Fibroblast of skin of left biceps (primary cell): ENCODE measurements around the gene SSTR3.
A peak's percentile ranks its signal among the peaks of the same experiment; 100 is the strongest.
"Not testable (repeated sequence)": the region's sequence is repeated elsewhere in the genome, so short reads cannot be mapped to it uniquely, and the experiment has no call there.

Experiments
- DNase-seq, 2 experiments: peaks; one replicate each; pipeline ENCODE4 v3.0.0-alpha.2; 2013; ENCODE audit warnings: low read depth in 2 of 2

SSTR3 gene

DNA sequence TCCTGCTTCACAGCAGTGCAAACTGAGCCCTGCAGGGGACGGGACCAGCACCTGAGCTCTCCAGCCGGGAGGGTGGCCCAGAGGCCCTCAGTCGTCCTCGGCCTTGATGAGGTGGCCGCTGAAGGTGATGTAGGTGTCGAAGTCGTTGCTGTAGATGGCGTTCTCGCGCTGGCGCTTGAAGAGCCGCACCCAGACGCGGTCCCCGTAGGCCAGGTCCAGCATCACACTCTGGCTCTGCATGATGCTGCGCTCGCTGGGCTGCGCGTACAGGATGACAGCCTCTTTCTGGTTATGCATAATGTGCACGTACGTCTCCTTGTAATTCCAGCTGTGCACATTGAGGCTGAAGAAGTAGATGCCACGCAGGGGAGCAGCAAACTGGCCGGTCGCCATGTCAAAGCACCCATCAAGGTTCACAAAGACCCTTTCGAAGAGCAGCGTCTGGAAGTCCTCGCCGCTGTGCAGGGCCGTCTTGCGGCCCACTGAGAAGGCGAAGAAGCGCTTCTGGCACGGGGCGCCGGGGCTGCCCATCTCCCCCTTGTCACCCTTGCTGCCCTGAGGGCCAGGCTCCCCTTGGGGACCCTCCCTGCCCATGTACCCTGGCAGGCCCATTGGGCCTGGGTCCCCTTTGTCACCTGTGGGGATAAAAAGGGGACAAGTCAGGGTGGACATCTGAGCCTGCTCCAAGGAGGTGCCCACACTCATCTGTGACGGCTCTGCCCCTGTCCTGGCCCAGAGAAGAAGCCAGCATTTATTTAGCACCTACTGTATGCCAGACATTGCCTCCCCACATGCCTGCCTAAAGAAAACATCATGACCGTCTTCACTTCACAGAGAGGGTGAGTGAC, 30.0 kb downstream of the SSTR3 start:
- DNase-seq = no peak

DNA sequence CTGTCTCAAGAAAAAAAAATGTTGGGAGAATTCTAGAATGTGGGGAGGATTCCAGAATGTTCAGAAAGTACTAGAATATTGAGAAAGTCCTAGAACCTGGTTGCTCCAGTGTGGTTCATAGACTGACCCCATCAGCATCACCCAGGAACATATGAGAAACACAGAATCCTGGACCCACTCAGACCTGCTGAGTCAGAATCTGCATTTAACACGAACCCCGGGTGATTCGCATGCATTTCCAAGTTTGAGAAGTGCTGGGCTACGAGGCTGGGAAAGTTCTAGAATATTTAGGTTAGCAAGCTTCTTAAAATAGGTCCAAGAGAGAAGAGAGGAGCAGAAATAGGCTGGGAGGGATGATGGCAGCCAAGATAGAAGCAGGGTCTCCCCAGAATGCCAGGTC, 30.6 kb downstream of the SSTR3 start:
- DNase-seq = no peak

DNA sequence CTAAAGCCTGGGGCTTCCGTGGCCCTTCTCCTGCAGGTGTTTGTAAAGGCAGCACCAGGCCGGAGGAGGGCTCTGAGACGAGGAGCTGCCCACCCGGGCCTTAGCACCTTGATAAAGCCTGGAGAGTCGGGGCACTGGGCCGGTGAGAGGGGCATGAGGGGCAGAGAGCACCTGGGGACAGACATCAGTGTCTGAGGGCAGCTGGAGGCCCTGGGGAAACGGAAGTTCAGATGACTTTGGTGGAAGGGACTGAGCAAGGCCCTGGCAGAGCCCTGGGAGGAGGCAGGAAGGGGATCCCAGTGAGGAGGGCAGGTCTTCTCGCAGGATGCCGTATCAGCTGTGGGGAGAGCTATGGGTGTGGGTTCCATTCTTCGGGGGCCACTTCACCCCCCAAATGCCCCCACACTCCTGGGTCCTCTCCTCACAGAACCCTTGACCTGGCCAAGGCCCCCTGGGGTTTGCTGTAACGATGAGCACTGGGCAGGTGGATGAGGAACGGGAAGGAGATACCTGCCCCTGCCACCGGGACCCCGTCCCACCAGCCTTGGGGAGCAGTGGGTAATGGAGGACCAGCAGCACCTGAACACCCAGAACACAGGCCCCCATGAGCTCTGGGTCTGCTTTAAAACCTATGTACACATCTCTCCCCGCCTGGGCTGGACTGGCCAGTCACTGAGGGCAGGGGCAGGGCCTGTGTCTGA, 31.6 kb downstream of the SSTR3 start:
- DNase-seq = no peak

- DNase-seq = no peak
These were observed 32.5 kb downstream of the SSTR3 start for GRCh38 chr22:37179622-37180420.

DNA sequence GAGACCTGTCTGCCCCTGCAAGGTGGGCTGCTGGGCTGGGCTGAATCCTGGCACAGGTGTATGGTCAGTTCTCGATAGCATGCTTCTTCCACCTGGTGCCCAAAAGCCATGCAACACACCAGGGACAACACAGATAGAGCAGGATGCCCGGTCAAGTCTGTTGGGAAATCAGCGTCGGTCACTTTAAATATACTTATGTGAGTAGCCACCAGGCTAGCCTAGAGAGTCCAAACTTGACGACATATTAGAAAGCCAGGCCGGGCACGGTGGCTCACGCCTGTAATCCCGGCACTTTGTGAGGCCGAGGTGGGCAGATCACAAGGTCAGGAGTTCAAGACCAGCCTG, 33.2 kb downstream of the SSTR3 start:
- no peak for DNase-seq

- DNase-seq = no peak
These were observed 33.7 kb downstream of the SSTR3 start for GRCh38 chr22:37178350-37179125.

GRCh38 chr22:37177755-37178154, 34.5 kb downstream of the SSTR3 start:
- no peak for DNase-seq

GRCh38 chr22:37177221-37177620, 35.1 kb downstream of the SSTR3 start:
- no peak for DNase-seq

DNA sequence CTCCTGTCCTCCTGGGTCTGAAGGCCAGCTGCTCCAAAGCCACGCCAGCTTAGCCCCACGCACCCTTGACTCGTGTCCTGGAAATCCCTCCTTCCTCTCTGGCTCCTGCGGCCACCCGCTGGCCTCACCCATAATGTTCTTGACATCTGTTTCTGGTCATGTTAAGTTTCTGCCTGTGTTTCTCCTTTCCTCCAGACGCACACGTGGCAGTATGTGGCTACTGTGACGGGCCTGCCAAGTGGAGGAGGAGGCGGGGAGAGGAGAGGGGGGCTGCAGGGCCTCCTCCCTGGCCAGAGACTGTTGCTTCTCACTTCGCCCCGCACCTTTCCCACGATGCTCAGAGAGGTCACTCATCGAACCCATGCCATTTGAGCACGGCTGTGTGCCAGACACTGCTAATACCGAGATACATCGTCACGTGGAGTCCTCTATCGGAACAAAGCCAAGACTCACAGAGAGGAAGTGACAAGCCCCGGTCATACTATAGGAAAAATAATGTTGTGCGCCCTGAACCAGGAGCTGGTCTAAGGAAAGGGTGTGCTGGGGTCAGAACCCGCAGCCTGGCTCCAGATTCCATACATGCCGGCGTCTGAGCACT, 35.7 kb downstream of the SSTR3 start:
- DNase-seq = peak; percentile 72 to 76

GRCh38 chr22:37175414-37176281, 36.6 kb downstream of the SSTR3 start:
- no peak for DNase-seq

GRCh38 chr22:37174964-37175363, 37.3 kb downstream of the SSTR3 start:
- DNase-seq = no peak

DNA sequence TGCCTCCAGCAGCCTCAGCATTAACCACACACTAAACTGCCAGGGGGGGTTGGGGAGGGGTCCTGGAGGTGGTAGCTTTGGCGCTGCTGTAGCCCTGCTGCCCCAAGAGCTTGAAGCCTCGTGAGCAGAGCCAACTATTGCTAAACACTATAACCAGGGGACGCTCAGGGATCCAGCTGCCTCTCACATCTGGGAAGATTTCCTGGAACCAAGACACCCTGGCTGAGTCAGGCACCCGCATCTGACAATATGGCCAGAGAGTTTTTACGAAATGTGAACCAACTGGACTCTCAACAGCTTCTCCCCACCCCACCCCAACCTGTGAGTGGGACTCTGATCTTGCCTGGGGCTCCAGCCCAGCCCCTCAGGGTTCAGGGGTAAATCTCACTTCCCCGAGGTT, 38.6 kb downstream of the SSTR3 start:
- DNase-seq = no peak

DNA sequence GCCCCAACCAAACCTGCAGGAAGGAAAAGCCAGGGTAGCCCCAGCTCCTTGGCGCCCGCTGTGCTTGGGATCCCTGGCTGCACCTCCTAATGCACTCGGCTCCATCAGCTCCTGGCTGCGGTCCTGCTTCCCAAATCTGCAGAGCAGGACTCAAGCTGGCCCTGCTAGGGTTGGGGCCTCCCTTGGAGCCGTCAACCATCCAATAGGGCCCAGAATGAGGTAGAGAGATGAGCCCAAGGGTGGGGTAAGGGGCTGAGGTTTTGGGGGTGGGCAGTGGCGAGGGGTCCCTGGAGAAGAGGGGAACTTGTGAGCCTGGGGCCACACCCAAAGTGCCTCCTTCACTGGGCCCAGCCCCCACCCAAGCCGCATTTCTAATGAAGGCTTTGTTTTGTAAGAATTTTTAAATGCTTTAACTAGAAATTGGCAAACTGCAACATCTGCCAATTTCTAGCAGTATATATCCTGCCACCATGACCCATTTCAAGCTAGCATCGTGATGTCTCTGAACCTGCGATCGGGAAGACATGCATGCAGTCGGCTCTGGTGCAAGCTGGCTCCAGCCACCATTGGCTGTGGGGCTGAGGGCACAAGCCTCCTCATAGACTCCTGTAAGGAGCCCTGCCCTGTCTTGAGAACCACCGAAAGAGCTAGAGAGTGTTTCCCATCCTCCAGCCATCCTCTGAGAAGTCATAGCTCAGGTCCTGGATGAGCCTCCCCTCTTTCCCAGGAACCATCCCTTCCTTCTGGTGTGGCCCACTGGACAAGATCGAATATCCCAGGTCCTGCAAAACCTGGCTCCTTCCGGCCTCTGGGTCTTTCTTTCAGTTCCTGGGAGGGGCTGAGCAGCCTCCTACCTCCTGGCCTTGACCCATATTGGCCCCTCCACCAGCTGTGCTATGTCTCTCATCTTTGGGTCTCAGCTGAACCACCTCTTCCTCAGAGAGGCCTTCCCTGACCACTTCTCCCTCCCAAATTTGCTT, 39.7 kb downstream of the SSTR3 start:
- DNase-seq = no peak

GRCh38 chr22:37171662-37172061, 40.6 kb downstream of the SSTR3 start:
- no peak for DNase-seq

- DNase-seq = not testable (repeated sequence)
These were observed 41.4 kb downstream of the SSTR3 start for GRCh38 chr22:37170689-37171405.

DNA sequence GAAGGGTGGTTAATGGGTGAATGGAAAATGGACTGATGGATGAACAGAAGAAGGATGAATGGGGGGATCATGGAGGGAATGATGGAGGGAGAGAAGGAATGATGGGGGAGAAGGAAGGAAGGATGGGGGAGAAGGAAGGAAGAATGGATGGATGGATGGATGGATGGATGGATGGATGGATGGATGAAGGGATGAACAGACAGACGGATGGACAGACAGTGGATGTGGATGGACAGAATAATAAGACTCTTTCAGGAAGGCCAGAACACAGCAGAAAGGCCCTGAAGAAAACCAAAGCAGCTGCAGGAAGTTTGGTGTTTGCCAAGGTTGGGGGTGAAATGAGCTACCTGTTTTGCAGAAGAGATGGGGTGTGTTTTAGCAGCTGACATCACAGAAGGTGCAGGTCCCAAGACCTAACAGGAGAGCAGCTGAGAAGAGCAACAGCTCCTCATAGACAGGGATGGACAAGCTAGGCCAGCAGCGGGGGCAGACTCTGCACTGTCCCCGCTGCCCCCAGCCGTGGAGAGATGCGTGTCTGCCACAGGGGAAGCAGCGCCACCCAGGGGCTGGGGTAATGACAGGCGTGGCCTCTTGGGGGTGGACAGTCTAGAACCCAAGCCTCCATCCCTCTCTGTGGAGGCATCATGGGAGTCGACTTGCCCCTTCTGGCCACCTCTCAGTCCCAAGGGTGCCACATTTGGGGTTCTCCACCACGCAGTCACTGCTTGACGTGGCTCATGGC, 42.2 kb downstream of the SSTR3 start:
- DNase-seq = no peak

- DNase-seq = no peak
These were observed 42.9 kb downstream of the SSTR3 start for GRCh38 chr22:37169406-37169805.
